PC-3 (cell line): Measurements from ENCODE around the gene SYNE1.

Experiments used
- EZH2phosphoT487 ChIP-seq: fragments of 300-600 bp; sonication (generic); IDR thresholded peaks from 2 replicates; pipeline ENCODE4 v1.6.1; 2018; ENCODE audit warnings: mild to moderate bottlenecking, antibody characterized with exemption, low read length, borderline replicate concordance
- TF ChIP-seq, protein P1 (sequence below): fragments of 300-600 bp; sonication (generic); conservative IDR thresholded peaks from 2 replicates; pipeline ENCODE4 v1.5.1; 2017; ENCODE audit warnings: antibody characterized with exemption, low read depth, mild to moderate bottlenecking, low read length

GRCh38 chr6:152458648-152459644, 178.2 kb downstream of the SYNE1 start:
- TF ChIP-seq, protein P1, sequence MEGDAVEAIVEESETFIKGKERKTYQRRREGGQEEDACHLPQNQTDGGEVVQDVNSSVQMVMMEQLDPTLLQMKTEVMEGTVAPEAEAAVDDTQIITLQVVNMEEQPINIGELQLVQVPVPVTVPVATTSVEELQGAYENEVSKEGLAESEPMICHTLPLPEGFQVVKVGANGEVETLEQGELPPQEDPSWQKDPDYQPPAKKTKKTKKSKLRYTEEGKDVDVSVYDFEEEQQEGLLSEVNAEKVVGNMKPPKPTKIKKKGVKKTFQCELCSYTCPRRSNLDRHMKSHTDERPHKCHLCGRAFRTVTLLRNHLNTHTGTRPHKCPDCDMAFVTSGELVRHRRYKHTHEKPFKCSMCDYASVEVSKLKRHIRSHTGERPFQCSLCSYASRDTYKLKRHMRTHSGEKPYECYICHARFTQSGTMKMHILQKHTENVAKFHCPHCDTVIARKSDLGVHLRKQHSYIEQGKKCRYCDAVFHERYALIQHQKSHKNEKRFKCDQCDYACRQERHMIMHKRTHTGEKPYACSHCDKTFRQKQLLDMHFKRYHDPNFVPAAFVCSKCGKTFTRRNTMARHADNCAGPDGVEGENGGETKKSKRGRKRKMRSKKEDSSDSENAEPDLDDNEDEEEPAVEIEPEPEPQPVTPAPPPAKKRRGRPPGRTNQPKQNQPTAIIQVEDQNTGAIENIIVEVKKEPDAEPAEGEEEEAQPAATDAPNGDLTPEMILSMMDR = no peak
- TF ChIP-seq EZH2phosphoT487 = no peak
